K562 (cell line): ENCODE results near the gene SYS1. TPM values are rescaled to one million over a fixed set of nuclear protein-coding genes. Genes with fewer than 3 reads are reported as not detected.
A peak's percentile ranks its signal among the peaks of the same experiment; 100 is the strongest.

Experiments used
- ASH1L ChIP-seq: fragments of 450-650 bp; IDR thresholded peaks from 2 replicates; pipeline ENCODE4 v1.6.1; 2018; ENCODE audit warnings: borderline replicate concordance, mild to moderate bottlenecking, low read depth; ENCODE audit not compliant: partially characterized antibody
- BHLHE40 ChIP-seq: IDR thresholded peaks from 2 replicates; pipeline ENCODE4 v1.6.1; 2011; ENCODE audit warnings: low read length, improper control_type of control experiment
- BMI1 ChIP-seq: fragments of 150-350 bp; IDR thresholded peaks from 2 replicates; pipeline ENCODE4 v1.6.1; 2014; ENCODE audit warnings: low read length
- CREB1 ChIP-seq, 2 experiments: sonication (generic) in 1 of 2; formaldehyde crosslinking in 1 of 2; IDR thresholded peaks; 2 replicates each; pipeline versions ENCODE4 v1.6.1 to v1.8.0; 2012 to 2022; ENCODE audit warnings: inconsistent platforms in 1 of 2, mild to moderate bottlenecking in 1 of 2, missing genetic modification reagents in 1 of 2, moderate library complexity in 1 of 2
- ELF4 ChIP-seq: fragments of 450-650 bp; formaldehyde crosslinking; IDR thresholded peaks from 2 replicates; pipeline ENCODE4 v1.4.0; 2022; ENCODE audit warnings: missing genetic modification characterization
- ERF ChIP-seq: fragments of 450-650 bp; formaldehyde crosslinking; IDR thresholded peaks from 2 replicates; pipeline ENCODE4 v1.4.0; 2020; ENCODE audit warnings: mild to moderate bottlenecking, mixed read lengths
- ZFP1 ChIP-seq: fragments of 450-650 bp; formaldehyde crosslinking; IDR thresholded peaks from 2 replicates; pipeline ENCODE4 v1.4.0; 2020; ENCODE audit warnings: mild to moderate bottlenecking, mixed read lengths
- ZNF232 ChIP-seq: sonication (generic); formaldehyde crosslinking; IDR thresholded peaks from 2 replicates; pipeline ENCODE4 v1.8.0; 2022; ENCODE audit warnings: mild to moderate bottlenecking, missing genetic modification reagents
- ZNF282 ChIP-seq: sonication (generic); formaldehyde crosslinking; IDR thresholded peaks from 2 replicates; pipeline ENCODE4 v1.8.1; 2023; ENCODE audit warnings: missing genetic modification reagents
- ZNF311 ChIP-seq: fragments of 250-450 bp; sonication (Bioruptor Pico); IDR thresholded peaks from 2 replicates; pipeline ENCODE4 v1.4.0; 2020; ENCODE audit warnings: mild to moderate bottlenecking, moderate library complexity
- polyA plus RNA-seq, 8 experiments: library from polyadenylated mRNA; depleted of rRNA in 4 of 8; stranded (reverse) in 5 of 8; unstranded in 3 of 8; fragments of >200 nt; fragmentation: Nextera tagmentation in 2 of 8; fragmentation: Illumina TruSeq in 1 of 8; extraction: Ambion mirVana in 2 of 8; extraction: Trizol in 1 of 8; gene quantifications; 2 replicates each; pipeline versions ENCODE4 v1.2.1 to v1.2.3, GENCODE V29; 2011 to 2014; ENCODE audit warnings: inconsistent platforms in 1 of 8, missing spikeins in 1 of 8
- total RNA-seq, 7 experiments: library from RNA; depleted of rRNA in 6 of 7; stranded (reverse); fragments of >200 nt in 6 of 7; fragmentation: Illumina TruSeq in 2 of 7; extraction: Trizol in 2 of 7; gene quantifications; 2 replicates each; pipeline versions ENCODE4 v1.2.1 to v1.2.3, GENCODE V29; 2011 to 2021; ENCODE audit warnings: low replicate concordance in 1 of 7
- TF ChIP-seq, protein P1 (sequence below): fragments of 450-650 bp; IDR thresholded peaks from 2 replicates; pipeline ENCODE4 v1.6.1; 2017; ENCODE audit warnings: mild to moderate bottlenecking, moderate library complexity
- TF ChIP-seq, protein P2 (sequence below): fragments of 250-450 bp; sonication (Bioruptor Pico); IDR thresholded peaks from 2 replicates; pipeline ENCODE4 v1.4.0; 2020
- TF ChIP-seq, protein P3 (sequence below), 3 experiments: fragments of 200-800 bp in 1 of 3; sonication (Bioruptor generic) in 1 of 3; sonication (generic) in 1 of 3; formaldehyde crosslinking in 1 of 3; IDR thresholded peaks; 2 replicates each; pipeline versions ENCODE4 v1.6.1 to v1.8.0; 2016 to 2022; ENCODE audit warnings: mild to moderate bottlenecking in 2 of 3, missing compliant biosample characterization in 2 of 3, missing genetic modification characterization in 2 of 3, missing genetic modification reagents in 1 of 3
- TF ChIP-seq, protein P4 (sequence below): IDR thresholded peaks from 2 replicates; pipeline ENCODE4 v1.6.1; 2016; ENCODE audit warnings: missing genetic modification characterization, missing compliant biosample characterization
- TF ChIP-seq, protein P5 (sequence below): fragments of 250-450 bp; sonication (Bioruptor Pico); IDR thresholded peaks from 2 replicates; pipeline ENCODE4 v1.4.0; 2020; ENCODE audit warnings: borderline replicate concordance

Gene SYS1
- total and polyA plus RNA-seq, 9 of the 15 experiments (the other 6 are each of a cell fraction or from before 2014, with no cell fraction given), result 11.1 to 25.2 (median 17.5) TPM

DNA sequence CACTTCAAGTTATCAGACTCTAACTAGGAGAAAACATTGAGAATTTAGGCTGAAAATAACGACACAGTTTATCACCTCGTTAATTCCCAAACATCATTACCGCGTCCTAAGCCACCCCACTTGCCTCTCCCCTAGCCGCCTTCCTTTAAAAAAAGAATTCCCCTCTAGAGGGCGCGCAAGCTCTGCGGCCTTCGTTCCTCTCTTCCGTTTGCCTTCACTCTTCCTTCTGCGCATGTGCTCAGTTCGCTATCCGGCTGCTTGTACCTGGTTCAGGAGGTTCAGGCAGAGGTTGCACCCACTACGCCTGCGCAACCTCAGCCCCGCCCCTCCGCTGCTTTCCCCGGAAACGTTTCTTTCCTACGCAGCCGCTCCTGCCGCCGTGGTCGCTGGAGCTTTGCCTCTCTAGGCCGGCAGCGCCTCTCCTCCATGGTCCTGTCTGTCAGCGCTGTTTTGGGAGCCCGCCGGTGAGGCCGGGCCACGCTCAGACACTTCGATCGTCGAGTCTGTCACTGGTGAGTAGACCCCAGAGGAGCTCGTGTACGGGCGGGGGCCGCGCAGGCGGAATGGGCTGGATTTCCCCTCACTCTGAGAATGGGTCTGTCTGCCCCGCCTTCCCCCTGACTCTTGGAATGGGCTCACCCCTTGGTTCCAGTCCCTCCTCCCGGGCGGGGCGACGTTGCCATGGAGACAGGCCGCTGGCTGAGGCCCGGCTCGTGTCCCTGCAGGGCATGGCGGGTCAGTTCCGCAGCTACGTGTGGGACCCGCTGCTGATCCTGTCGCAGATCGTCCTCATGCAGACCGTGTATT lies at the start of gene SYS1 (continued):
- TF ChIP-seq, protein P1, sequence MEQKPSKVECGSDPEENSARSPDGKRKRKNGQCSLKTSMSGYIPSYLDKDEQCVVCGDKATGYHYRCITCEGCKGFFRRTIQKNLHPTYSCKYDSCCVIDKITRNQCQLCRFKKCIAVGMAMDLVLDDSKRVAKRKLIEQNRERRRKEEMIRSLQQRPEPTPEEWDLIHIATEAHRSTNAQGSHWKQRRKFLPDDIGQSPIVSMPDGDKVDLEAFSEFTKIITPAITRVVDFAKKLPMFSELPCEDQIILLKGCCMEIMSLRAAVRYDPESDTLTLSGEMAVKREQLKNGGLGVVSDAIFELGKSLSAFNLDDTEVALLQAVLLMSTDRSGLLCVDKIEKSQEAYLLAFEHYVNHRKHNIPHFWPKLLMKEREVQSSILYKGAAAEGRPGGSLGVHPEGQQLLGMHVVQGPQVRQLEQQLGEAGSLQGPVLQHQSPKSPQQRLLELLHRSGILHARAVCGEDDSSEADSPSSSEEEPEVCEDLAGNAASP, result no peak
- TF ChIP-seq ASH1L (peak; percentile 46), ERF (no peak), ZNF282 (no peak), BHLHE40 (peak; percentile 78), ZFP1 (CRISPR knock-in tag) (no peak), CREB1 (IDR thresholded peaks at IDR 0.05) (no peak), CREB1 (CRISPR knock-in tag; IDR thresholded peaks at IDR 0.05) (peak; percentile 63; the same call in 1 of the 2 replicates), ZNF232 (CRISPR knock-in tag) (no peak), ELF4 (CRISPR knock-in tag) (peak; percentile 44), ZNF311 (CRISPR knock-in tag) (no peak), BMI1 (peak; percentile 88)
- TF ChIP-seq, protein P2, sequence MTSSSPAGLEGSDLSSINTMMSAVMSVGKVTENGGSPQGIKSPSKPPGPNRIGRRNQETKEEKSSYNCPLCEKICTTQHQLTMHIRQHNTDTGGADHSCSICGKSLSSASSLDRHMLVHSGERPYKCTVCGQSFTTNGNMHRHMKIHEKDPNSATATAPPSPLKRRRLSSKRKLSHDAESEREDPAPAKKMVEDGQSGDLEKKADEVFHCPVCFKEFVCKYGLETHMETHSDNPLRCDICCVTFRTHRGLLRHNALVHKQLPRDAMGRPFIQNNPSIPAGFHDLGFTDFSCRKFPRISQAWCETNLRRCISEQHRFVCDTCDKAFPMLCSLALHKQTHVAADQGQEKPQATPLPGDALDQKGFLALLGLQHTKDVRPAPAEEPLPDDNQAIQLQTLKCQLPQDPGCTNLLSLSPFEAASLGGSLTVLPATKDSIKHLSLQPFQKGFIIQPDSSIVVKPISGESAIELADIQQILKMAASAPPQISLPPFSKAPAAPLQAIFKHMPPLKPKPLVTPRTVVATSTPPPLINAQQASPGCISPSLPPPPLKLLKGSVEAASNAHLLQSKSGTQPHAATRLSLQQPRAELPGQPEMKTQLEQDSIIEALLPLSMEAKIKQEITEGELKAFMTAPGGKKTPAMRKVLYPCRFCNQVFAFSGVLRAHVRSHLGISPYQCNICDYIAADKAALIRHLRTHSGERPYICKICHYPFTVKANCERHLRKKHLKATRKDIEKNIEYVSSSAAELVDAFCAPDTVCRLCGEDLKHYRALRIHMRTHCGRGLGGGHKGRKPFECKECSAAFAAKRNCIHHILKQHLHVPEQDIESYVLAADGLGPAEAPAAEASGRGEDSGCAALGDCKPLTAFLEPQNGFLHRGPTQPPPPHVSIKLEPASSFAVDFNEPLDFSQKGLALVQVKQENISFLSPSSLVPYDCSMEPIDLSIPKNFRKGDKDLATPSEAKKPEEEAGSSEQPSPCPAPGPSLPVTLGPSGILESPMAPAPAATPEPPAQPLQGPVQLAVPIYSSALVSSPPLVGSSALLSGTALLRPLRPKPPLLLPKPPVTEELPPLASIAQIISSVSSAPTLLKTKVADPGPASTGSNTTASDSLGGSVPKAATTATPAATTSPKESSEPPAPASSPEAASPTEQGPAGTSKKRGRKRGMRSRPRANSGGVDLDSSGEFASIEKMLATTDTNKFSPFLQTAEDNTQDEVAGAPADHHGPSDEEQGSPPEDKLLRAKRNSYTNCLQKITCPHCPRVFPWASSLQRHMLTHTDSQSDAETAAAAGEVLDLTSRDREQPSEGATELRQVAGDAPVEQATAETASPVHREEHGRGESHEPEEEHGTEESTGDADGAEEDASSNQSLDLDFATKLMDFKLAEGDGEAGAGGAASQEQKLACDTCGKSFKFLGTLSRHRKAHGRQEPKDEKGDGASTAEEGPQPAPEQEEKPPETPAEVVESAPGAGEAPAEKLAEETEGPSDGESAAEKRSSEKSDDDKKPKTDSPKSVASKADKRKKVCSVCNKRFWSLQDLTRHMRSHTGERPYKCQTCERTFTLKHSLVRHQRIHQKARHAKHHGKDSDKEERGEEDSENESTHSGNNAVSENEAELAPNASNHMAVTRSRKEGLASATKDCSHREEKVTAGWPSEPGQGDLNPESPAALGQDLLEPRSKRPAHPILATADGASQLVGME (CRISPR knock-in tag), result no peak
- TF ChIP-seq, protein P3, sequence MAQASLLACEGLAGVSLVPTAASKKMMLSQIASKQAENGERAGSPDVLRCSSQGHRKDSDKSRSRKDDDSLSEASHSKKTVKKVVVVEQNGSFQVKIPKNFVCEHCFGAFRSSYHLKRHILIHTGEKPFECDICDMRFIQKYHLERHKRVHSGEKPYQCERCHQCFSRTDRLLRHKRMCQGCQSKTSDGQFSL (CRISPR knock-in tag; IDR thresholded peaks at IDR 0.05), result no peak
- TF ChIP-seq, protein P3 (tag; IDR thresholded peaks at IDR 0.05), result no peak
- TF ChIP-seq, protein P4, sequence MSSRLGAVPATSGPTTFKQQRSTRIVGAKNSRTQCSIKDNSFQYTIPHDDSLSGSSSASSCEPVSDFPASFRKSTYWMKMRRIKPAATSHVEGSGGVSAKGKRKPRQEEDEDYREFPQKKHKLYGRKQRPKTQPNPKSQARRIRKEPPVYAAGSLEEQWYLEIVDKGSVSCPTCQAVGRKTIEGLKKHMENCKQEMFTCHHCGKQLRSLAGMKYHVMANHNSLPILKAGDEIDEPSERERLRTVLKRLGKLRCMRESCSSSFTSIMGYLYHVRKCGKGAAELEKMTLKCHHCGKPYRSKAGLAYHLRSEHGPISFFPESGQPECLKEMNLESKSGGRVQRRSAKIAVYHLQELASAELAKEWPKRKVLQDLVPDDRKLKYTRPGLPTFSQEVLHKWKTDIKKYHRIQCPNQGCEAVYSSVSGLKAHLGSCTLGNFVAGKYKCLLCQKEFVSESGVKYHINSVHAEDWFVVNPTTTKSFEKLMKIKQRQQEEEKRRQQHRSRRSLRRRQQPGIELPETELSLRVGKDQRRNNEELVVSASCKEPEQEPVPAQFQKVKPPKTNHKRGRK, result no peak
- TF ChIP-seq, protein P5, sequence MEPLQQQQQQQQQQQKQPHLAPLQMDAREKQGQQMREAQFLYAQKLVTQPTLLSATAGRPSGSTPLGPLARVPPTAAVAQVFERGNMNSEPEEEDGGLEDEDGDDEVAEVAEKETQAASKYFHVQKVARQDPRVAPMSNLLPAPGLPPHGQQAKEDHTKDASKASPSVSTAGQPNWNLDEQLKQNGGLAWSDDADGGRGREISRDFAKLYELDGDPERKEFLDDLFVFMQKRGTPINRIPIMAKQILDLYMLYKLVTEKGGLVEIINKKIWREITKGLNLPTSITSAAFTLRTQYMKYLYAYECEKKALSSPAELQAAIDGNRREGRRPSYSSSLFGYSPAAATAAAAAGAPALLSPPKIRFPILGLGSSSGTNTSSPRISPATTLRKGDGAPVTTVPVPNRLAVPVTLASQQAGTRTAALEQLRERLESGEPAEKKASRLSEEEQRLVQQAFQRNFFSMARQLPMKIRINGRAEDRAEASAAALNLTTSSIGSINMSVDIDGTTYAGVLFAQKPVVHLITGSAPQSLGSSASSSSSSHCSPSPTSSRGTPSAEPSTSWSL (CRISPR knock-in tag), result no peak
